ENCODE data around the gene IGF1R. TPM values are rescaled to one million over a fixed set of nuclear protein-coding genes. Genes with fewer than 3 reads are reported as not detected.

Gene IGF1R
- total RNA-seq, 1 experiment from 2014 or later, result 125 TPM

- Mint-ChIP-seq H3K36me3 (no peaks in the 10 kb centered on the region), H3K4me1 (peaks cover 74% of the 10 kb centered on the region), H3K27ac (no peak overlapping the region), H3K27me3 (ENCODE audit: low read depth) (no peaks in the 10 kb centered on the region), H3K4me3 (no peak overlapping the region), H3K9me3 (no peaks in the 10 kb centered on the region)
- TF ChIP-seq SMAD4 (CRISPR knock-in tag; IDR thresholded peaks at IDR 0.05) (no peak), E2F4 (CRISPR knock-in tag; IDR thresholded peaks at IDR 0.05; ENCODE audit: borderline replicate concordance, low read depth) (no peak), RELA (CRISPR knock-in tag; IDR thresholded peaks at IDR 0.05; ENCODE audit: borderline replicate concordance) (no peak), ZSCAN18 (CRISPR knock-in tag; IDR thresholded peaks at IDR 0.05) (no peak), ERG (CRISPR knock-in tag; IDR thresholded peaks at IDR 0.05) (no peak), ATF2 (CRISPR knock-in tag; IDR thresholded peaks at IDR 0.05; ENCODE audit: borderline replicate concordance, low read depth) (no peak)
- ChIA-PET CTCF (no interaction called here), POLR2A (interaction anchor here (0.5 kb wide), 1 partner anchor 184 kb away, joined by 3 read pairs; no protein-coding TSS in a partner anchor)
- ATAC-seq, result no peak
- DNase-seq (ENCODE audit: low spot score), result no peak
These were observed 86.3 kb downstream of the IGF1R start for GRCh38 chr15:98734466-98735199.

GRCh38 chr15:98735304-98735703, 87.0 kb downstream of the IGF1R start:
- no peak for TF ChIP-seq ZNF423 (CRISPR knock-in tag; IDR thresholded peaks at IDR 0.05)
- Mint-ChIP-seq H3K4me3 (no peak overlapping the region), H3K36me3 (no peaks in the 10 kb centered on the region), H3K4me1 (peaks cover 74% of the 10 kb centered on the region), H3K27ac (0 out of 2 replicates have a peak overlapping the region, but pooled peaks have one; percentile 42), H3K27me3 (ENCODE audit: low read depth) (no peaks in the 10 kb centered on the region), H3K9me3 (no peaks in the 10 kb centered on the region)
- no peak for DNase-seq (ENCODE audit: low spot score)
- ChIA-PET POLR2A (interaction anchor here (0.5 kb wide), 1 partner anchor 183 kb away, joined by 3 read pairs; no protein-coding TSS in a partner anchor), CTCF (no interaction called here)
- no peak for ATAC-seq

- Mint-ChIP-seq H3K9me3 (no peaks in the 10 kb centered on the region), H3K27ac (peak overlapping the region; percentile 43), H3K4me3 (no peak overlapping the region), H3K27me3 (ENCODE audit: low read depth) (no peaks in the 10 kb centered on the region), H3K36me3 (no peaks in the 10 kb centered on the region), H3K4me1 (peaks cover 79% of the 10 kb centered on the region)
- no peak for ATAC-seq
- CTCF ChIA-PET, result interaction anchor here (1.1 kb wide), 1 partner anchor 115 kb away, joined by 3 read pairs; no protein-coding TSS in a partner anchor
- no peak for DNase-seq (ENCODE audit: low spot score)
- POLR2A ChIA-PET, result no interaction called here
- TF ChIP-seq CTCF (IDR thresholded peaks at IDR 0.05) (no peak), ESRRA (CRISPR knock-in tag; IDR thresholded peaks at IDR 0.05; ENCODE audit: borderline replicate concordance) (no peak), ZNF232 (CRISPR knock-in tag; IDR thresholded peaks at IDR 0.05) (no peak), NR3C1 (CRISPR knock-in tag; conservative IDR thresholded peaks at IDR 0.05; ENCODE audit: low read depth) (no peak), CREM (CRISPR knock-in tag; IDR thresholded peaks at IDR 0.05) (no peak), PRRX2 (CRISPR knock-in tag; IDR thresholded peaks at IDR 0.05) (no peak), FOXJ3 (CRISPR knock-in tag; IDR thresholded peaks at IDR 0.05; ENCODE audit: borderline replicate concordance) (no peak), IRF2 (CRISPR knock-in tag; IDR thresholded peaks at IDR 0.05; ENCODE audit: borderline replicate concordance, low read depth) (no peak), TCF7 (CRISPR knock-in tag; IDR thresholded peaks at IDR 0.05; ENCODE audit: low read depth) (no peak), KAT7 (CRISPR knock-in tag; IDR thresholded peaks at IDR 0.05; ENCODE audit: borderline replicate concordance) (no peak), MAX (CRISPR knock-in tag; IDR thresholded peaks at IDR 0.05) (no peak)
These were observed 87.7 kb downstream of the IGF1R start for GRCh38 chr15:98735895-98736617.

Measured in WTC11 (cell line).